Measurements from ENCODE around the gene CORO2A.
A peak's percentile ranks its signal among the peaks of the same experiment; 100 is the strongest.

The CORO2A gene

GRCh38 chr9:98219364-98219716 lies 26.9 kb upstream of the CORO2A start:
- no peak for DNase-seq

GRCh38 chr9:98218562-98219363 lies 26.3 kb upstream of the CORO2A start:
- no peak for DNase-seq

- no peak for DNase-seq
These were observed 24.8 kb upstream of the CORO2A start for GRCh38 chr9:98217255-98217654.

- DNase-seq = no peak
These were observed 24.0 kb upstream of the CORO2A start for GRCh38 chr9:98216391-98216790.

GRCh38 chr9:98215821-98216220 lies 23.4 kb upstream of the CORO2A start:
- DNase-seq = no peak

- no peak for DNase-seq
These were observed 22.8 kb upstream of the CORO2A start for GRCh38 chr9:98215271-98215670.

GRCh38 chr9:98214811-98215210 lies 22.4 kb upstream of the CORO2A start:
- DNase-seq = peak; percentile 48

- DNase-seq = no peak
These were observed 18.8 kb upstream of the CORO2A start for GRCh38 chr9:98211260-98211659.

- no peak for DNase-seq
These were observed 18.0 kb upstream of the CORO2A start for GRCh38 chr9:98210435-98210834.

- no peak for DNase-seq
These were observed 17.1 kb upstream of the CORO2A start for GRCh38 chr9:98209530-98209929.

GRCh38 chr9:98208635-98209034 lies 16.2 kb upstream of the CORO2A start:
- no peak for DNase-seq

GRCh38 chr9:98207606-98208005 lies 15.2 kb upstream of the CORO2A start:
- no peak for DNase-seq

- no peak for DNase-seq
These were observed 14.3 kb upstream of the CORO2A start for GRCh38 chr9:98206754-98207153.

GRCh38 chr9:98204692-98205091 lies 12.3 kb upstream of the CORO2A start:
- no peak for DNase-seq

GRCh38 chr9:98203153-98203552 lies 10.7 kb upstream of the CORO2A start:
- DNase-seq = no peak

- DNase-seq = no peak
These were observed 9.8 kb upstream of the CORO2A start for GRCh38 chr9:98202252-98202651.

GRCh38 chr9:98201749-98202148 lies 9.3 kb upstream of the CORO2A start:
- DNase-seq = no peak

- DNase-seq = no peak
These were observed 8.7 kb upstream of the CORO2A start for GRCh38 chr9:98201102-98201501.

GRCh38 chr9:98199388-98200033 lies 7.1 kb upstream of the CORO2A start:
- no peak for DNase-seq

GRCh38 chr9:98195671-98196070 lies 3.2 kb upstream of the CORO2A start:
- no peak for DNase-seq

- DNase-seq = no peak
These were observed 1.0 kb upstream of the CORO2A start for GRCh38 chr9:98193336-98193944.

- no peak for DNase-seq
These were observed 550 bp downstream of the CORO2A start for GRCh38 chr9:98191671-98192502.

GRCh38 chr9:98191181-98191608 lies 1.2 kb downstream of the CORO2A start:
- DNase-seq = no peak

Data from midbrain (tissue), 1 donor.